Measurements from ENCODE around the gene LHFPL2.

Gene LHFPL2

DNA sequence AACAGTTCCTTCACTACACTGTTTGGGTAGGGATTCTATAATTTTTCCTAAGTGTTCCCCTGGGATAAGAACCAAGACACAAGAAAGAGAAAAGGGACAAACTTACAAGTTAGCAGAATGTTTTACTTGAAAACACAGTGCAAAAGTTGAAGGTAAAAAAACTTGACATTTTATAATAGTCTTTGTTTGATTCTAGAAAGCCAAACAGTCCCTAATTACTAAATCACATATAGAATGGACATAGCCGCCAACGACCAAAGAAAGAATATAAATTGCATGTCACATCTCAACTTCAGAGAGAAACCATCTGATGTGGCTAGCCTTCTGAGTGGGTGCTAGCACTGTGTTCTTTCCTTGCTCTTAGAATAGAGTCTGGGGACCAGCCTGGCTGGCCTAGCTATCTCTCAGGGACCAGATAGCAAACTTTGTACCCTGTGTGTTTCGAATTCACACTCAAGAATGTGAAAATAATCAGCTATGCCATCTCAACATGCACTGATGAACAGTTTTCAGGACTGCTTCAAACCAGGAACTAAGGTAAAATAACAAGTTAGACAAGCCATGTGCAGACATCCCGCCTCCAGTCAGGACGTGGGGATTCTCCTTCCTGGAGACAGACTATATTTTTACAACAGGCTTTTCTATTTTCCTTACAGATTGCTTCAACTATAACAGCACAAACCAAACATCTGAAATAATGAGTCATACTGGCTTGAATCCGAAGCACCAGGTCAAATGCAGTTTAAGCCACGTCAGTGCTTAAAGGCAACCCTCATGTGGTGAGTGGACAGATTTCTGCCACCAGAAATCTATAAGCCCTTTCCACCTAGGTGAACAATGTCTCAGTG is 53.7 kb downstream of the LHFPL2 start:
- no peaks in the 10 kb centered on the region for H3K36me3 ChIP-seq
- no peaks in the 10 kb centered on the region for H3K27me3 ChIP-seq
- no peaks in the 10 kb centered on the region for H3K4me1 ChIP-seq (ENCODE audit: control insufficient read depth in 1 of 2, insufficient read depth in 1 of 2, low read depth in 1 of 2, low read length in 1 of 2)
- H3K9me3 ChIP-seq = no peaks in the 10 kb centered on the region
- no peak overlapping the region for H3K27ac ChIP-seq
- H3K4me3 ChIP-seq (ENCODE audit: low read depth in 1 of 2, low read length in 1 of 2) = no peak overlapping the region
- TF ChIP-seq, protein P1, sequence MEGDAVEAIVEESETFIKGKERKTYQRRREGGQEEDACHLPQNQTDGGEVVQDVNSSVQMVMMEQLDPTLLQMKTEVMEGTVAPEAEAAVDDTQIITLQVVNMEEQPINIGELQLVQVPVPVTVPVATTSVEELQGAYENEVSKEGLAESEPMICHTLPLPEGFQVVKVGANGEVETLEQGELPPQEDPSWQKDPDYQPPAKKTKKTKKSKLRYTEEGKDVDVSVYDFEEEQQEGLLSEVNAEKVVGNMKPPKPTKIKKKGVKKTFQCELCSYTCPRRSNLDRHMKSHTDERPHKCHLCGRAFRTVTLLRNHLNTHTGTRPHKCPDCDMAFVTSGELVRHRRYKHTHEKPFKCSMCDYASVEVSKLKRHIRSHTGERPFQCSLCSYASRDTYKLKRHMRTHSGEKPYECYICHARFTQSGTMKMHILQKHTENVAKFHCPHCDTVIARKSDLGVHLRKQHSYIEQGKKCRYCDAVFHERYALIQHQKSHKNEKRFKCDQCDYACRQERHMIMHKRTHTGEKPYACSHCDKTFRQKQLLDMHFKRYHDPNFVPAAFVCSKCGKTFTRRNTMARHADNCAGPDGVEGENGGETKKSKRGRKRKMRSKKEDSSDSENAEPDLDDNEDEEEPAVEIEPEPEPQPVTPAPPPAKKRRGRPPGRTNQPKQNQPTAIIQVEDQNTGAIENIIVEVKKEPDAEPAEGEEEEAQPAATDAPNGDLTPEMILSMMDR (IDR thresholded peaks at IDR 0.05) = no peak

DNA sequence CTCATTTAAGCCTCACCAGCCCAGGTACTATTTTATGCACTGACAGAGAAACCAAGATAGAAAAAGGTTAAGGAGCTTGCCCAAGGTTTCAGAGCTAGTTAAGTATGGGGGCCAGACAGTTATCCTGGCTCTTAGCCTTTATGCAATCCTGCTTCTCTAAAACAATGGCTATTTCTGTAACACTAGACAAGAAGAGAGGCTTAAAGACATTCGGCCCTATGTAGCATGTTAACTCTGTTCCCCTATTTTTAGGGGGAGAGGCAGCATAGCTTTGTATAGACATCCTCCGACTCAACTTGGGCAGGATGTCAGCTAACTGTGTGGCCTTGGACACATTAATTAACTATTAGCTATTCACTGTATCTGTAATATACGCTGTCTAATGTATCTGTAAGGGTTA is 54.6 kb downstream of the LHFPL2 start:
- no peak overlapping the region for H3K4me3 ChIP-seq (ENCODE audit: low read depth in 1 of 2, low read length in 1 of 2)
- H3K9me3 ChIP-seq = no peaks in the 10 kb centered on the region
- TF ChIP-seq, protein P1 (IDR thresholded peaks at IDR 0.05) = no peak
- H3K36me3 ChIP-seq = no peaks in the 10 kb centered on the region
- H3K4me1 ChIP-seq (ENCODE audit: control insufficient read depth in 1 of 2, insufficient read depth in 1 of 2, low read depth in 1 of 2, low read length in 1 of 2) = no peaks in the 10 kb centered on the region
- H3K27ac ChIP-seq = no peak overlapping the region
- H3K27me3 ChIP-seq = no peaks in the 10 kb centered on the region

DNA sequence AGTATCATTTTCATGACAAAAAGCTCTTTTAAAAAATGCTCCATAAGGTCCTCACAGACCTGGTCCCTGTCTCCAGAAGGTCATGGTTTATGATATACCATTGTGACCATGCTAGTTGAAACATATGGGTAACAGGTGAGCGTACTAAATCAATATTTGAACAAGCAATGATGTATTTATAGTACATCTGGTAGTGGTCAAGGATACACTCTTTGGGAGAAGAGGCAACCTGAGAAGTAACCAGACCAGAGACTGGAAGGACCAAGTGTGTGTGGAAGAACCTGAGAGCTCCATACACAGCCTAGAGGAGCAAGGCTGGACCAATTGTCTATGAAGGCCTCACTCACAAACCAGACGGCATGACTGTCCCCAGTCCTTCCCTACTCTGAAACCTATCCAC is 55.1 kb downstream of the LHFPL2 start:
- TF ChIP-seq, protein P1 (IDR thresholded peaks at IDR 0.05) = no peak
- H3K9me3 ChIP-seq = no peaks in the 10 kb centered on the region
- H3K4me3 ChIP-seq (ENCODE audit: low read depth in 1 of 2, low read length in 1 of 2) = no peak overlapping the region
- no peaks in the 10 kb centered on the region for H3K27me3 ChIP-seq
- H3K36me3 ChIP-seq = no peaks in the 10 kb centered on the region
- no peaks in the 10 kb centered on the region for H3K4me1 ChIP-seq (ENCODE audit: control insufficient read depth in 1 of 2, insufficient read depth in 1 of 2, low read depth in 1 of 2, low read length in 1 of 2)
- H3K27ac ChIP-seq = no peak overlapping the region

DNA sequence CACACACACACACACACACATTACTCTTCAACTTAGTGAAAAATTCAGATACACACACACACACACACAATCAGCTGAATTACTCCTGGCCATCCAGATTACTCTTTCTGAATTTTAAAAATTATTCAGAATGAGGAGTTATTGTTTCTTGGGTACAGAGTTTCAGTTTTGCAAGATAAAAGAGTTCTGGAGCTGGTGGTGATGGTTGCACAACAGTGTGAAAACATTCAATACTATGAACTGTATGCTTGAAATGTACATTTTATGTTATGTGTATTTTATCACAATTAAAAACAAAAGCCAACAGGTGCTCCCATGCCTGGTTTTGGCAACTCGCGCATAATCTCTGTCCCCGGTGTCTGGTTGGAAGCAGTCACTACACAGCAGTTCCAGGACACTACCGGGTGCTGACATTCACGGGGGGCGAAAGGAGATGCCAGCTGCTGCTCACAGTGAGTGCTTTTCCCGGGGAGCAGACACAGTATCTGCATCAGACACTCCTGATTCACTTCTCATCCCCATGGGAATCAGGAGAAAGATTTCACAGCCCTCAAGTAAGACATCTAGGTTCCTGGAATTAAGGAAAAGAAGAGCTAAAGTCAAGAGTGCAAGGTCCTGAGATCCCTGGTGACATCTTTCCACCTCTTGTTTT is 55.7 kb downstream of the LHFPL2 start:
- no peaks in the 10 kb centered on the region for H3K9me3 ChIP-seq
- no peaks in the 10 kb centered on the region for H3K36me3 ChIP-seq
- no peaks in the 10 kb centered on the region for H3K27me3 ChIP-seq
- H3K4me1 ChIP-seq (ENCODE audit: control insufficient read depth in 1 of 2, insufficient read depth in 1 of 2, low read depth in 1 of 2, low read length in 1 of 2) = no peaks in the 10 kb centered on the region
- TF ChIP-seq, protein P1 (IDR thresholded peaks at IDR 0.05) = no peak
- no peak overlapping the region for H3K4me3 ChIP-seq (ENCODE audit: low read depth in 1 of 2, low read length in 1 of 2)
- no peak overlapping the region for H3K27ac ChIP-seq

DNA sequence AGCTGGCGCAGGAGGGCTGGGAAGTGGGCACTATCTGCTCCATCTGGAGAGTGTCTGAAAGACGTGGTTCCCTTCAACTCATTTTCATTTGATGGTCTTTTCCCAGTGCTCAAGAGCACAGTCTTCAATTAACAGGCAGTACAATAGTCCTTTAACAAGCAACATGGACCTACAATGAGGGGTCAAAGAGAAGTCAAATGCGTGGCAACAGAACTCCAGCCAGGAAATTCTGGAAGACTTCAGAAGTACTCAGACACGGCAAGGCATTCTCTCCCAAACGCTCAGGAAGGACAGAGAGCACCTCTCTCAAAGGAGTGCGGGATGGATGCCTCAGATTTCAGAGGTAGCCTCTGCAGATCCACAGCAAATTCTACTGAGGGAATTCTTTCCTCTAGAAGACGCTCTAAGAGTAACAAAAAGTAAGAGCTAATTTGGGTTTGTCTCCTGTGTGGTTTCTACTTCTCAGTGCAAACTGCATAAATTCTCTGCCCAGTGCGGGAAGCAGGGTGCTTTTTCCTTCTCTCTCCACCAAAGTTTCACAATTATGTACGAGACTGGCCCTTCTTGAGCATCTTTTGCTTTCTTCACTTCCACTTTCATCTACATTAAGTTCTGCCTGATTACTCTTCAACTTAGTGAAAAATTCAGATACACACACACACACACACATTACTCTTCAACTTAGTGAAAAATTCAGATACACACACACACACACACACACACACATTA is 56.4 kb downstream of the LHFPL2 start:
- Histone ChIP-seq H3K4me1 (ENCODE audit: control insufficient read depth in 1 of 2, insufficient read depth in 1 of 2, low read depth in 1 of 2, low read length in 1 of 2) (no peaks in the 10 kb centered on the region), H3K36me3 (no peaks in the 10 kb centered on the region), H3K4me3 (ENCODE audit: low read depth in 1 of 2, low read length in 1 of 2) (no peak overlapping the region), H3K27ac (no peak overlapping the region), H3K9me3 (no peaks in the 10 kb centered on the region), H3K27me3 (no peaks in the 10 kb centered on the region)
- TF ChIP-seq, protein P1 (IDR thresholded peaks at IDR 0.05) = no peak
